AG09309 (cell line): ENCODE data around the gene ERC1.

Experiments used
- DNase-seq: peaks from one replicate; pipeline ENCODE4 v3.0.0-alpha.2; 2010; ENCODE audit warnings: low read depth
- H3K4me3 ChIP-seq: 2 replicates; pipeline ENCODE4 v1.5.1; 2011; ENCODE audit warnings: mild to moderate bottlenecking, low read depth, low read length, moderate library complexity; ENCODE audit not compliant: control insufficient read depth
- CTCF ChIP-seq: IDR thresholded peaks from 2 replicates; pipeline ENCODE4 v1.5.1; 2011; ENCODE audit warnings: mild to moderate bottlenecking, low read depth, low read length, inconsistent platforms; ENCODE audit not compliant: insufficient read depth, control insufficient read depth; ENCODE audit errors: missing control alignments

ERC1 gene

GRCh38 chr12:1469070-1469469 lies 478.0 kb downstream of the ERC1 start:
- DNase-seq, result no peak
- H3K4me3 ChIP-seq, result no peak overlapping the region
- no peak for TF ChIP-seq CTCF

DNA sequence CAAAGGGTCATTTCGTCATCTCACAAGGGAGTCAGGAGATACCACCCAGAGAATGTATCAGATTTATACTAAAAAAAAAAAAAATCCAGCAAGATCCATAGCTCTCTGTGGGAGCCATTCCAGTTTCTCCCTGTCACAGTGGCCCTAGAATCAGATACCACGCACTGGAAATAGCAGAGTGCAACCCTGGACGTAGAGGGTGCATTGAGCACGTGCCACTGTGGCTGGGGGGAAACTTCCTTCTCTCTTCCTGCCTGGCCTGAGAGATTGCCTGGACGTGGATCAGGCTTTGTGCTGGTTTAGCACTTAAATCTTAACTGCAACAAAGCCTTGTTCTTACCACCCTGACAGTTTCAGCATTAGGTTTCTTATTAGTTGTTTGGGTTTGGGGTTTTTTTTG lies 479.0 kb downstream of the ERC1 start:
- no peak for DNase-seq
- no peak overlapping the region for H3K4me3 ChIP-seq
- TF ChIP-seq CTCF, result no peak

DNA sequence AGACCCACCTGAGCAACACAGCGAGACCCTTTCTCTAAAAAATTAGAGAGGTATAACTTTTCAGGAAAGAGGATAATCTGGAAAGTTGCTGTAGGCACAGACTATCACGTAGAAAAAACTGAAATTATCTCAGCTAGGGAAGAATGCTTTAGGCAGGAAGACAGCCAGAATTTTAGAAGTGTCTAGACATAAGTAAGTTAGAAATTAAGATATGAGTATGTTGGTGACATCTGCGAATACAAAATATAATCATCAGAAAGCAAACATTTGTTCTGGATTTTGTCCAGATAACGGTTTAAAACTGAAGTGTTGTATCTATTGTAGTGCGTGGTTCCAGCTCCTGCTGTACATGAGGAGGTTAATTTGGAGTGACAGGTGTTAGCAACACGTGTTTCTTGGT lies 480.2 kb downstream of the ERC1 start:
- DNase-seq, result no peak
- H3K4me3 ChIP-seq, result no peak overlapping the region
- no peak for TF ChIP-seq CTCF

DNA sequence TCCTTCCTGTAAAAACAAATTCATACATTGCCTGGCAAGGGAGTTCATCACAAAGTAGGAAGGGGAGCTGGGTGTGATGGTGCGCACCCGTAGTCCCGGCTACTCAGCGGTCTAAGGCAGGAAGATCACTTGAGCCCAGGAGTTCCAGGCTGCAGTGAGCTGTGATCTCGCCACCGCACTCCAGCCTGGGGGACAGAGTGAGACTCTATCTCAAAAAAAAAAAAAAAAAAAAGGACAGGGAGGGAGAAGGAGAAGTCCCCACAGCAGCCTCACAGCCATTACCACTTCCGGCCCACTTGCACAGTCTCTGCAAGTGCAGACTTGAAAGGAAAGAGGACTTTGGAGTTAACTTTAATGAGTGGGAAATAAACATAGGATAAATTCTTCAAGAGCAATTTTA lies 482.4 kb downstream of the ERC1 start:
- no peak overlapping the region for H3K4me3 ChIP-seq
- no peak for TF ChIP-seq CTCF
- DNase-seq, result no peak

DNA sequence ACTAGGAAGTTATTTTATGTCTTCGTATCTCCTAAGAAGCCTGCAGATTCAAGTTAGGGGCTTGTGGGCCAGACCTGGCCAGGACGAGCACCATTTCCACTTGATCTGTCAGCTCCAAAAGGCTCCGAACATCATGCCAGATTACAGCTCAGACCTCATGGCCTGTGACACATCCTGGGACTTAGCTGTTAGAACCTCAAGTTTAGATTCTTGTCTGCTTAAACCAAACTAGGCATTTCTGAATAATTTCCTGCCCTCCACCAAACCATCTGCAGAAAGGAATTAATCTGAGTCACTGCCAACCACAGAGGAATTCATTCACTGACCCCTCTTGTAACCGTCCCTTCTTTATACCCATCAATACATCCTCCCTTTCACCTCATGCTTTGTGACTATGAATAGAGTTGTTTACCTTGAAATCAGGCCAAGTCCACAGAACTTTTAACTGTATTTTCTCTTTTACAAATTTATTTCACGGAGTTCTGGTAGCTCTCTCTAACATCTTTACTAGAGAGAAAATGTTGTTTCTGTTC lies 483.1 kb downstream of the ERC1 start:
- peak; percentile 91 for DNase-seq
- peak overlapping the region; percentile 18; the same call in 1 of the 2 replicates for H3K4me3 ChIP-seq
- no peak for TF ChIP-seq CTCF

GRCh38 chr12:1474574-1475153 lies 483.6 kb downstream of the ERC1 start:
- no peak for TF ChIP-seq CTCF
- peak; percentile 59 for DNase-seq
- peak overlapping the region; percentile 18 for H3K4me3 ChIP-seq
